Activated naive CD8-positive, alpha-beta T cell treated with anti-CD3 and anti-CD28 coated beads, Interleukin-2, amount 10 ng/mL, durations not matched to agents 7 days and 5 days (primary cell): Measurements from ENCODE around the gene SNX8. TPM values are rescaled to one million over a fixed set of nuclear protein-coding genes. Genes with fewer than 3 reads are reported as not detected.

Experiments
- ATAC-seq: fragments of 150-1000 bp; cut with Tn5 transposase; one replicate; pipeline ENCODE4 v1.10.0; 2021; ENCODE audit warnings: low read depth, moderate library complexity
- POLR2A ChIA-PET: fragments of 350-600 bp; sonication (Branson Sonifier 250); formaldehyde crosslinking; loops from one replicate; lab custom pipeline; 2021; ENCODE audit warnings: antibody characterized with exemption; lab: Charles Lee
- DNase-seq: peaks from one replicate; pipeline ENCODE4 v3.0.0; 2021
- H3K27ac Mint-ChIP-seq: one replicate; pipeline ENCODE4 v1.8.0; 2022; ENCODE audit warnings: mild to moderate bottlenecking, mixed read lengths
- H3K27me3 Mint-ChIP-seq: one replicate; pipeline ENCODE4 v1.8.0; 2022; ENCODE audit warnings: mild to moderate bottlenecking, moderate library complexity, mixed read lengths
- H3K36me3 Mint-ChIP-seq: one replicate; pipeline ENCODE4 v1.8.0; 2021; ENCODE audit warnings: mild to moderate bottlenecking, mixed read lengths
- H3K4me1 Mint-ChIP-seq: one replicate; pipeline ENCODE4 v1.8.0; 2021; ENCODE audit warnings: mixed read lengths
- H3K4me3 Mint-ChIP-seq: one replicate; pipeline ENCODE4 v1.8.0; 2022; ENCODE audit warnings: mild to moderate bottlenecking, moderate library complexity, mixed read lengths
- H3K9me3 Mint-ChIP-seq: one replicate; pipeline ENCODE4 v1.8.0; 2021; ENCODE audit warnings: mixed read lengths
- total RNA-seq, 2 experiments: library from RNA; stranded (reverse); gene quantifications; one replicate each; pipeline ENCODE4 v1.2.3, GENCODE V29; 2021

The SNX8 gene
- total RNA-seq, 2 experiments from 2014 or later, result 18.6 to 22.1 TPM

GRCh38 chr7:2237109-2237602 lies 77.1 kb downstream of the SNX8 start:
- ATAC-seq (no peak), DNase-seq (no peak)
- Mint-ChIP-seq H3K9me3 (no peaks in the 10 kb centered on the region), H3K27me3 (no peaks in the 10 kb centered on the region), H3K4me3 (no peak overlapping the region), H3K4me1 (peaks cover 11% of the 10 kb centered on the region), H3K27ac (no peak overlapping the region), H3K36me3 (peaks cover 14% of the 10 kb centered on the region)
- POLR2A ChIA-PET, result no interaction called here

- Mint-ChIP-seq H3K9me3 (no peaks in the 10 kb centered on the region), H3K27ac (no peak overlapping the region), H3K27me3 (no peaks in the 10 kb centered on the region), H3K4me3 (peak overlapping the region; percentile 58), H3K4me1 (peaks cover 10% of the 10 kb centered on the region), H3K36me3 (peaks cover 13% of the 10 kb centered on the region)
- ATAC-seq (no peak), DNase-seq (no peak)
- POLR2A ChIA-PET, result interaction anchor here (0.7 kb wide), 1 partner anchor 1260 kb away, joined by 4 read pairs; no protein-coding TSS in a partner anchor
Measured at GRCh38 chr7:2233926-2234325, 80.3 kb downstream of the SNX8 start.

- Mint-ChIP-seq H3K36me3 (peaks cover 11% of the 10 kb centered on the region), H3K4me3 (peak within 1 kb of the TSS; percentile 96), H3K27me3 (no peaks in the 10 kb centered on the region), H3K9me3 (no peaks in the 10 kb centered on the region), H3K4me1 (peaks cover 10% of the 10 kb centered on the region), H3K27ac (peak within 1 kb of the TSS; percentile 87)
- DNase-seq (peak; percentile 94), ATAC-seq (peak; percentile 92)
- POLR2A ChIA-PET, result interaction anchor here (0.6 to 2.2 kb wide), 6 partner anchors 9 to 1259 kb away, joined by 3 to 21 read pairs (median 4); partner anchors contain the start of genes MRM2 and NUDT1
Measured at GRCh38 chr7:2232766-2233520, 81.3 kb downstream of the SNX8 start, which contains the start of gene MAD1L1. Gene MAD1L1 (minus strand): TSS chr7:2232945. CDS start chr7:2230133, 2,812 bp downstream.

GRCh38 chr7:2231992-2232765 lies 82.1 kb downstream of the SNX8 start:
- POLR2A ChIA-PET, result interaction anchor here (0.6 to 2.2 kb wide), 5 partner anchors 10 to 122 kb away, joined by 3 to 21 read pairs (median 3); partner anchors contain the start of genes MRM2 and NUDT1
- ATAC-seq, result peak; percentile 37
- H3K4me3 Mint-ChIP-seq, result peak overlapping the region; percentile 89
- H3K27me3 Mint-ChIP-seq, result no peaks in the 10 kb centered on the region
- H3K4me1 Mint-ChIP-seq, result peaks cover 10% of the 10 kb centered on the region
- H3K36me3 Mint-ChIP-seq, result peaks cover 8% of the 10 kb centered on the region
- H3K27ac Mint-ChIP-seq, result peak overlapping the region; percentile 67
- H3K9me3 Mint-ChIP-seq, result no peaks in the 10 kb centered on the region
- peak; percentile 64 for DNase-seq

- H3K4me1 Mint-ChIP-seq, result peaks cover 10% of the 10 kb centered on the region
- no peak overlapping the region for H3K27ac Mint-ChIP-seq
- POLR2A ChIA-PET, result interaction anchor here (0.6 kb wide), 1 partner anchor 169 kb away, joined by 3 read pairs; no protein-coding TSS in a partner anchor
- no peaks in the 10 kb centered on the region for H3K27me3 Mint-ChIP-seq
- no peak overlapping the region for H3K4me3 Mint-ChIP-seq
- ATAC-seq (no peak), DNase-seq (no peak)
- H3K9me3 Mint-ChIP-seq, result no peaks in the 10 kb centered on the region
- peaks cover 10% of the 10 kb centered on the region for H3K36me3 Mint-ChIP-seq
Measured at GRCh38 chr7:2230882-2231281, 83.4 kb downstream of the SNX8 start.

GRCh38 chr7:2230226-2230625 lies 84.0 kb downstream of the SNX8 start:
- H3K27me3 Mint-ChIP-seq, result no peaks in the 10 kb centered on the region
- H3K4me3 Mint-ChIP-seq, result no peak overlapping the region
- H3K36me3 Mint-ChIP-seq, result peaks cover 14% of the 10 kb centered on the region
- ATAC-seq, result no peak
- POLR2A ChIA-PET, result interaction anchor here (0.6 kb wide), 1 partner anchor 170 kb away, joined by 3 read pairs; no protein-coding TSS in a partner anchor
- no peaks in the 10 kb centered on the region for H3K9me3 Mint-ChIP-seq
- H3K27ac Mint-ChIP-seq, result no peak overlapping the region
- H3K4me1 Mint-ChIP-seq, result peaks cover 10% of the 10 kb centered on the region
- DNase-seq, result no peak

GRCh38 chr7:2229467-2229866 lies 84.8 kb downstream of the SNX8 start:
- Mint-ChIP-seq H3K4me3 (no peak overlapping the region), H3K36me3 (peaks cover 12% of the 10 kb centered on the region), H3K27me3 (no peaks in the 10 kb centered on the region), H3K27ac (no peak overlapping the region), H3K9me3 (no peaks in the 10 kb centered on the region), H3K4me1 (peaks cover 10% of the 10 kb centered on the region)
- no peak for ATAC-seq
- DNase-seq, result no peak
- POLR2A ChIA-PET, result no interaction called here

GRCh38 chr7:2228921-2229320 lies 85.3 kb downstream of the SNX8 start:
- POLR2A ChIA-PET, result no interaction called here
- DNase-seq (no peak), ATAC-seq (no peak)
- Mint-ChIP-seq H3K4me1 (peaks cover 10% of the 10 kb centered on the region), H3K4me3 (no peak overlapping the region), H3K36me3 (peaks cover 15% of the 10 kb centered on the region), H3K27ac (no peak overlapping the region), H3K27me3 (no peaks in the 10 kb centered on the region), H3K9me3 (no peaks in the 10 kb centered on the region)

GRCh38 chr7:2227699-2228098 lies 86.5 kb downstream of the SNX8 start:
- Mint-ChIP-seq H3K27me3 (no peaks in the 10 kb centered on the region), H3K9me3 (no peaks in the 10 kb centered on the region), H3K27ac (no peak overlapping the region), H3K36me3 (peaks cover 15% of the 10 kb centered on the region), H3K4me3 (no peak overlapping the region), H3K4me1 (peaks cover 5% of the 10 kb centered on the region)
- POLR2A ChIA-PET, result no interaction called here
- ATAC-seq (no peak), DNase-seq (no peak)

GRCh38 chr7:2225830-2226229 lies 88.4 kb downstream of the SNX8 start:
- no peaks in the 10 kb centered on the region for H3K27me3 Mint-ChIP-seq
- ATAC-seq, result no peak
- DNase-seq, result no peak
- H3K4me1 Mint-ChIP-seq, result no peaks in the 10 kb centered on the region
- no peak overlapping the region for H3K27ac Mint-ChIP-seq
- no peaks in the 10 kb centered on the region for H3K9me3 Mint-ChIP-seq
- POLR2A ChIA-PET, result no interaction called here
- H3K36me3 Mint-ChIP-seq, result peaks cover 18% of the 10 kb centered on the region
- H3K4me3 Mint-ChIP-seq, result no peak overlapping the region

- no peak overlapping the region for H3K27ac Mint-ChIP-seq
- ATAC-seq (no peak), DNase-seq (no peak)
- no peak overlapping the region for H3K4me3 Mint-ChIP-seq
- H3K9me3 Mint-ChIP-seq, result no peaks in the 10 kb centered on the region
- no peaks in the 10 kb centered on the region for H3K4me1 Mint-ChIP-seq
- no peaks in the 10 kb centered on the region for H3K27me3 Mint-ChIP-seq
- peaks cover 18% of the 10 kb centered on the region for H3K36me3 Mint-ChIP-seq
- POLR2A ChIA-PET, result no interaction called here
Measured at GRCh38 chr7:2225336-2225735, 88.9 kb downstream of the SNX8 start.

GRCh38 chr7:2224934-2225333 lies 89.3 kb downstream of the SNX8 start:
- H3K9me3 Mint-ChIP-seq, result no peaks in the 10 kb centered on the region
- no peaks in the 10 kb centered on the region for H3K4me1 Mint-ChIP-seq
- no peak overlapping the region for H3K27ac Mint-ChIP-seq
- H3K27me3 Mint-ChIP-seq, result no peaks in the 10 kb centered on the region
- POLR2A ChIA-PET, result no interaction called here
- no peak overlapping the region for H3K4me3 Mint-ChIP-seq
- peaks cover 18% of the 10 kb centered on the region for H3K36me3 Mint-ChIP-seq
- ATAC-seq, result no peak
- no peak for DNase-seq

GRCh38 chr7:2224491-2224928 lies 89.7 kb downstream of the SNX8 start:
- no peaks in the 10 kb centered on the region for H3K4me1 Mint-ChIP-seq
- no peak for ATAC-seq
- no peak for DNase-seq
- no peaks in the 10 kb centered on the region for H3K27me3 Mint-ChIP-seq
- H3K27ac Mint-ChIP-seq, result no peak overlapping the region
- peaks cover 18% of the 10 kb centered on the region for H3K36me3 Mint-ChIP-seq
- H3K9me3 Mint-ChIP-seq, result no peaks in the 10 kb centered on the region
- POLR2A ChIA-PET, result no interaction called here
- no peak overlapping the region for H3K4me3 Mint-ChIP-seq
